NCI-H2029 (cell line): ENCODE results near the gene CMTM3.
"Not testable (repeated sequence)": the region's sequence is repeated elsewhere in the genome, so short reads cannot be mapped to it uniquely, and the experiment has no call there.

Source experiments
- DNase-seq: peaks from one replicate; lab custom pipeline; 2025; lab: John Stamatoyannopoulos, UW

The CMTM3 gene

GRCh38 chr16:66585481-66586239 is 18.8 kb upstream of the CMTM3 start:
- no peak for DNase-seq

- DNase-seq: no peak
These were observed 16.5 kb upstream of the CMTM3 start for GRCh38 chr16:66587881-66588600.

GRCh38 chr16:66588981-66589713 is 15.4 kb upstream of the CMTM3 start:
- DNase-seq: no peak

GRCh38 chr16:66590322-66590721 is 14.2 kb upstream of the CMTM3 start:
- DNase-seq: no peak

- no peak for DNase-seq
These were observed 13.5 kb upstream of the CMTM3 start for GRCh38 chr16:66591018-66591417.

GRCh38 chr16:66592241-66592640 is 12.3 kb upstream of the CMTM3 start:
- DNase-seq: no peak

- no peak for DNase-seq
These were observed 11.7 kb upstream of the CMTM3 start for GRCh38 chr16:66592814-66593213.

GRCh38 chr16:66594739-66595138 is 9.8 kb upstream of the CMTM3 start:
- no peak for DNase-seq

- not testable (repeated sequence) for DNase-seq
These were observed 7.9 kb upstream of the CMTM3 start for GRCh38 chr16:66596559-66596958.

GRCh38 chr16:66596986-66597848 is 7.3 kb upstream of the CMTM3 start:
- no peak for DNase-seq

- DNase-seq: no peak
These were observed 6.4 kb upstream of the CMTM3 start for GRCh38 chr16:66598111-66598510.

GRCh38 chr16:66599726-66600125 is 4.8 kb upstream of the CMTM3 start:
- no peak for DNase-seq

GRCh38 chr16:66600477-66600876 is 4.0 kb upstream of the CMTM3 start:
- DNase-seq: no peak

GRCh38 chr16:66601471-66601870 is 3.0 kb upstream of the CMTM3 start:
- DNase-seq: no peak

GRCh38 chr16:66603537-66604375 is 748 bp upstream of the CMTM3 start:
- DNase-seq: no peak

GRCh38 chr16:66605177-66605978 is 874 bp downstream of the CMTM3 start:
- no peak for DNase-seq

GRCh38 chr16:66605979-66606751 is 1.7 kb downstream of the CMTM3 start:
- DNase-seq: no peak

- no peak for DNase-seq
These were observed 4.0 kb downstream of the CMTM3 start for GRCh38 chr16:66608241-66609138.
